Globus pallidus (tissue), 1 donor: Measurements from ENCODE around the gene TLE4.
"Not testable (repeated sequence)": the region's sequence is repeated elsewhere in the genome, so short reads cannot be mapped to it uniquely, and the experiment has no call there.

Experiments
- DNase-seq: peaks from one replicate; pipeline ENCODE4 v3.0.0-alpha.2; 2015; ENCODE audit warnings: low spot score

TLE4 gene

GRCh38 chr9:79736051-79736450 lies 164.3 kb downstream of the TLE4 start:
- DNase-seq: no peak

DNA sequence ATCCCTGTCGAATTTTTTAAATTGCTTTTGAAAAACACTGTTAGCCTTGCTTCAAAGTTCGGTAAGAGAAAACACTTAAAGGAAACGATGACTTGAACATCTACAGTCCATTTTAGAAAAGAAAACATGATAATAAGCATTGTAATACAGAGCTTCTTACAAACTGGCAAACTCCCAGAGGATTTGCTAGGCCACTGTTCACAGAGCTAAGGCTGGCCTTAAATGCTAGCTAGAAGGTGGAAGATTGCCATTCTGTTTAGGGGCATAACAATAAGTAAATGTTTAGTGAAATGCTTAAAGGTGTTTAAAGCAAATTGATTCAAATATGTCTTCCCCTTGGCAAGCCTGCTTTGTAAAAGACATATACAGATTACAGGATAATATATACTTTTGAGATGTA lies 169.6 kb downstream of the TLE4 start:
- no peak for DNase-seq

GRCh38 chr9:79742110-79742721 lies 170.5 kb downstream of the TLE4 start:
- peak; percentile 47 for DNase-seq

DNA sequence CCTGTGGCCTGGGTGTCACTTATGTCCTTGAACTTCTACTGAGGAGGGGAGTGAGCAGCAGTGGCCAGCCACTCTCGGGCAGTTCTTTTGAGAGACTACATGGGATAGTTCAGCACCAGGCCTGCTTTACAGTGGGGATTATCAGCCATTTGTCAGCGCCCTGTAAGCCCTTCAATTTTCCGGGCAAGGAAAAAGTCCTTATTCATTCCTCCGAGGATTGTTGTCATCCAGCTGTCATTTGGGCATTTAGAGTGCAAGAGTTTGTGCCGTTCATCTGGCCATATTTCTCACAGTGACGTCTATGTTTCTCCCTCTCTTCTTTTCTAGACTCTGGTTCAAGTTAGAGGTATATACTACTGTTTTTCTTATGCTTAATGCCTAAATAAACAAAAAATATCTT lies 172.8 kb downstream of the TLE4 start:
- no peak for DNase-seq

DNA sequence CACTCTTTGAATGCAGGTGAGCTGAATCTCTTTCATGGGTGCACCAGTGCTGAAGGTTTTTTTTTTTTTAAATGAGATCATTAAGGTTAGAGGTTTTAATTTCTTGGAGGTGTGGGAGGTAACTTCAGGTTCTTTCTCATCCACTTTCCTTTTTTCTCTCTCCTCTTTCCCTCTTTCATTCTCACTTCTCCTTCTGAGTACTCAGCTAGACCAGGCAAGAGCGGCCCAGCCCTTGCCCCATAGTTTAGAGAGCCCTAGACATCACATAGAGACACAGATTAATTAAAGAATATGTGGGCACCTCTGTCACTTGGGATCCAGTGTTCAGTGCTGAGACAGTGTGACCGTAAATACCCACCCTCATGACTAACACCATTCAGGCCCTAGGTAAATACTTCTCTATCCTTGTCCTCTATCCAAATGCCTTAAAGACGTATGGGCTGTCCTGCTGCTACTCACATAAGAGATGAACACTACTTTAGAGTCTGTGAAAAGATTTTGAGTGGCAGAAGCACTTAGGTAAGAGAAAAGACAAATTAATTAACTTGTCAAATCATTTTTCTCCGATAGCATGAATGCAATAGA lies 174.1 kb downstream of the TLE4 start:
- no peak for DNase-seq

DNA sequence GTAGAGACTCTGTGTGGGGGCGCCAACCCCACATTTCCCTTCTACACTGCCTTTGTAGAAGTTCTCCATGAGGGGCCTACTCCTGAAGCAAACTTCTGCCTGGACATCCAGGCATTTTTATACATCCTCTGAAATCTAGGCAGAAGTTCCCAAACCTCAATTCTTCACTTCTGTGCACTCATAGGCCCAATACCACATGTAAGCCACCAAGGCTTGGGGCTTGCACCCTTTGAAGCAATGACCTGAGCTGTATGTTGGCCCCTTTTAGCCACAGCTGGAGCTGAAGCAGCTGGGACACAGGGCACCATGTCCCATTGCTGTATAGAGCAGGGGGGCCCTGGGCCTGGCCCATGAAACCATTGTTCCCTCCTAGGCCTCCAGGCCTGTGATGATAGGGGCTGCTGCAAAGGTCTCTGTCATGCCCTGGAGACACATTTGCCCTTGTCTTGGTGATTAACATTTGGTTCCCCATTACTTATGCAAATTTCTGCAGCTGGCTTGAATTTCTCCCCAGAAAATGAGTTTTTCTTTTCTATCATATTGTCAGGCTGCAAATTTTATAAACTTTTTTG lies 180.2 kb downstream of the TLE4 start:
- not testable (repeated sequence) for DNase-seq

DNA sequence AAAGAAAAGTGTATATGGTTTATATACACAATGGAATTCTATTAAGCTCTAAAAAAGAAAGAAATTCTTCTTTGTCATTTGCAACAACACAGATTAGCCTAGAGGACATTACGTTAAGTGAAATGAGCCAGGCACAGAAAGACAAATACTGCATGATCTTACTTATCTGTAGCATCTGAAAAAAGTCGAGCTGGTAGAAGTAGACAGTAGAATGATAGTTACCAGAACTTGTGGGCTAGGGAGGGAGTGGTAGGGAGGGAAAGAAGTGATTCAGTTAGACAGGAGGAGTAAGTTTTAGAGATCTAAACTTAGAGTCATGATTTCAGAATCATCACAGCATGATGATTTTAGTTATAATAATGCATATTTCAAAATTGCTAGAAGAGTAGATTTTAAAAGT lies 184.6 kb downstream of the TLE4 start:
- DNase-seq: no peak

DNA sequence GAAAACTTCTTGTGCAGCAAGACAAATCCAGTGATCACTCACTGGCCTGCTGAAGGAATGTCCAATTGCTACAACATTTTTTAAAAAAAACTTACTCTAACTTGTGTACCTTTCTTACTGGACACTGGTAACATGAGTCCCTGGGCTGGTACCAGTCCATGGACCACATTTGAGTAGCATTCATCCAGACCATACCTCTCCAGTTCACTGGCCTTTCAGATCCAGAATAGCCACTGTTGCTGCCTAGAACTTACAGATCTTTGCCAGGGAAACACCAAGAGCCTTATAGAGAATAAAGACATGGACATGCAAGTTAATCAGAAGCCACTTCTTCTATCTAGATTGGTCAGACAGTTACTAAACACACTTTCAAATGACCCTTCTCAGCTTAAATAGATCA lies 185.3 kb downstream of the TLE4 start:
- no peak for DNase-seq

DNA sequence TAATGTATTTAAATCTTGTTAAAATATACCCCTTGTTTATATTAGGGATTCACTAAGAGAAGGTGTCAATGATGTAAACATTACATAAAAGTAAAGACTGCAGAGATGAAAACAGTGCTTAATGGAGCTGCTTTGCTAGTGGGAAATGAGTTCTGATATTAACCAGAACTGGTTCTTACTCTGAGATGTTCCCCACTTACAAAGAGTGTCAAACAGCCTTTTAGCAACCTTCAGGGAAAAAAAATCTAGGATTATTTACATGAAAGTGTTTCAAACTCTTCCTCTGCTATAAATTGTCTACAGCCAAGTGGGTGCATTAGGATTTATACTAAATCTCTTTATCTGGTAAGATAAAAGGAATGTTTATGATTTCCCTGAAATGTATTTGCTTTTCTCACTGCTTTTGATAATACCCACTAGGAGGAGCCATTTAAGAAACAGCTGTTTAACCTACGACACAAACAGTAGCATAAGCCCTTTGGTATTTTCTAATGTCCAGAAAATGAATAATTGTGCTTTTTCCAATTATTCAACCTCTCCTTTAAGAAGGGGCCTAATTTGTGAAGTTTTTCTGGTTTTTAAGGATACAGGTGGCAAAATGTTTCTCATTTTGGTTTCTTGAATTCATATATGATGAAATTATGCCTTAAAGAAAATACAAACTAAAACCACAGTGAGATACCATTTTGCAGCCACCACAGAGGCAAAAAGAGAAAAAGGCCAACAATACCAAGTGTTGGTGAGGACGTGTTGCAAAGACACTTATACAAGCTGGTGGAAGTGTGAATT lies 186.3 kb downstream of the TLE4 start:
- no peak for DNase-seq

GRCh38 chr9:79759460-79759859 lies 187.7 kb downstream of the TLE4 start:
- DNase-seq: no peak

DNA sequence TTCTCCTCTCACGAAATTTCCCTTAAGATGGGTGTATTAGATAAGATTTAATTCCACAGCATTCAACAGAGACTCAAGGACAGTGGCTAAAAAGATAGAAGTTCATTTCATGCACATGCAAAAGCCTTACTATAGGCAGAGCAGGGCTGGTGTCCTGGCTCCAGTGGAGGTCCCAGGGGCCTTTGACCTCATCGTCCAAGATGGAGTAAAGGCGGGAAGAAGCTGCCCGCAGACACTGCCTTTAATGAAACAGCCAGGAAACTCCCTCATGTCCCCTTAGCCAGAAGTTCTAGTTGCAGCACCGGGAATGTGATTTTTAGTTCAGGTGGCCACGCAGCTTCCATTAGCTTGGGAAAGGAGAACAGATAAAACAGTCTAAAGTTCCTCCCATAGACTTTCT lies 190.3 kb downstream of the TLE4 start:
- no peak for DNase-seq

GRCh38 chr9:79763671-79764285 lies 192.0 kb downstream of the TLE4 start:
- DNase-seq: no peak

GRCh38 chr9:79764374-79764773 lies 192.6 kb downstream of the TLE4 start:
- DNase-seq: no peak

DNA sequence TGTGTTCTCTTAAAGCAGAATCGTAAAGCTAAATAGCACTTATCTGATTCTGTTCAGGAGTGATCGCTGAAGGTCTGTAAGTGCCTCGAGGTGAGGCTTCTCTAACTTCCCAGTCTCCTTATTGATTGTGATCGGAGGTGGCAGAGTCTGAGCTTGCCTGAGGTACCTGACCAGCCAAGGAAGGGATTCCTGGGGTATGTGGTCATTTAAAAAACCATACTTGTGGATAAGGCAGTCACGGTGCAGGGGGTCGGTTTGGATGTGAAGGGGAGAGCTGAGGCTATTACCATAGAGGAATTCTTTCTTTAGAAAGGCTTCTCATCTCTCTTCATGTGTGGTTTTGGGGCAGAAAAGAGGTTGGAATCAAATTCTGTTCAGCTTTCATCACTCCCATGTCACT lies 193.7 kb downstream of the TLE4 start:
- no peak for DNase-seq

- DNase-seq: no peak
Measured at GRCh38 chr9:79766091-79766490, 194.3 kb downstream of the TLE4 start.

- DNase-seq: no peak
Measured at GRCh38 chr9:79768194-79768593, 196.4 kb downstream of the TLE4 start.

DNA sequence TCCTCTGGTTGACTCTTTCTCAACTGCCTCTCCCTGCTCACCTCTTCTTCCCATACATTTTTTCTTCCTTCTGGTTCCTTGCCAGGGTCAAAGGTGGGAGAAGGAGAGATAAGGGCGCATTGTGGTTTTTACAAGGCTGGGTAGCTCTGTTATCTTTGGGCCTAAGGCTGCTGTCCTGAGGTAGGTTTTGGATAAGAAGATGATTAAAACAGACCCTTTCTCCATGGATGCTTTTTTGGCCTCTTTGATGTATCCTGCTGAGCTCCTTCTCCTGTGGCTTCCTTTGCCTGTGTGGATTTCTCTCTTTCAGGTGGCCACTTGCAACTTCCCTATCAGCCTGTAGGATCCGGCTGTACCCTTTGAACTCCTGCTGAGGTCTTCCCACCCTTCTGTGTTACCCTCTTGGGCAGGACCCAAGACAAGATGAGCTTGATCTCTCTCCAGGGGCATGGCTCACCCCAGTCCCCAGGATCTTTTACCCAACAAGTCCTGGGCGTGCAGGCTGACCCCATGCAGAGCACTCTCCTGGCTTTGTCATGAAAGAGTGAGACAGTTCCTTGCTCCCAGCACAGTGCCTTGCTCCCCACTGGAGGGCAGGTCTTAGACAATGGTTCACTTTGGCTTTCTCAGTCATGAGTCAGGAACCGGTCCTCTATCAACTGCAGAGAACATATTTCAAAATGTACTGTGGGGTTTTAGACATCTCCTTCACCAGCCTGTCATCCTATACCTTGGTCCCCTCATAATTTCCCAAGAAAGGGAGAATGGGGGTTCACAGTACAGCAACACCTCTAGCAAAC lies 197.9 kb downstream of the TLE4 start:
- DNase-seq: no peak

- no peak for DNase-seq
Measured at GRCh38 chr9:79774356-79774755, 202.6 kb downstream of the TLE4 start.
